ES-I3 (cell line): ENCODE measurements around the gene CMIP.
"Not testable (repeated sequence)": the region's sequence is repeated elsewhere in the genome, so short reads cannot be mapped to it uniquely, and the experiment has no call there.

Experiments
- H3K36me3 ChIP-seq: 2 replicates; pipeline ENCODE4 v1.6.1; 2013; ENCODE audit warnings: mild to moderate bottlenecking, low read length, control low read depth, moderate library complexity; ENCODE audit not compliant: insufficient read depth
- H3K4me1 ChIP-seq: 2 replicates; pipeline ENCODE4 v1.6.1; 2013; ENCODE audit warnings: mild to moderate bottlenecking, control low read depth, low read length; ENCODE audit not compliant: insufficient read depth
- H3K9ac ChIP-seq: 2 replicates; pipeline ENCODE4 v1.6.1; 2013; ENCODE audit warnings: low read depth, mild to moderate bottlenecking, low read length, moderate library complexity
- H3K9me3 ChIP-seq: 2 replicates; pipeline ENCODE4 v1.6.1; 2013; ENCODE audit warnings: mild to moderate bottlenecking, low read length, moderate library complexity; ENCODE audit not compliant: control insufficient read depth, insufficient read depth

The CMIP gene

GRCh38 chr16:81684901-81685300 is 240.3 kb downstream of the CMIP start:
- Histone ChIP-seq H3K36me3 (no peaks in the 10 kb centered on the region), H3K4me1 (peaks cover 8% of the 10 kb centered on the region; the same call in 1 of the 2 replicates), H3K9ac (no peak overlapping the region), H3K9me3 (no peaks in the 10 kb centered on the region)

GRCh38 chr16:81686391-81687130 is 242.0 kb downstream of the CMIP start:
- peaks cover 8% of the 10 kb centered on the region; the same call in 1 of the 2 replicates for H3K4me1 ChIP-seq
- H3K9ac ChIP-seq = no peak overlapping the region

GRCh38 chr16:81687131-81687456 is 242.5 kb downstream of the CMIP start:
- H3K4me1 ChIP-seq = peaks cover 8% of the 10 kb centered on the region; the same call in 1 of the 2 replicates
- H3K9me3 ChIP-seq = no peaks in the 10 kb centered on the region
- H3K36me3 ChIP-seq = no peaks in the 10 kb centered on the region
- no peak overlapping the region for H3K9ac ChIP-seq

More at GRCh38 chr16:81686391-81687130, 242.0 kb downstream of the CMIP start:
- H3K9me3 ChIP-seq = no peaks in the 10 kb centered on the region
- no peaks in the 10 kb centered on the region for H3K36me3 ChIP-seq

- H3K9ac ChIP-seq = no peak overlapping the region
- H3K36me3 ChIP-seq = no peaks in the 10 kb centered on the region
- no peaks in the 10 kb centered on the region for H3K9me3 ChIP-seq
- peaks cover 8% of the 10 kb centered on the region; the same call in 1 of the 2 replicates for H3K4me1 ChIP-seq
Measured at GRCh38 chr16:81688182-81688581, 243.6 kb downstream of the CMIP start.

- H3K36me3 ChIP-seq = not testable (repeated sequence)
Measured at GRCh38 chr16:81688839-81689238, 244.2 kb downstream of the CMIP start.

GRCh38 chr16:81692021-81692420 is 247.4 kb downstream of the CMIP start:
- no peaks in the 10 kb centered on the region for H3K9me3 ChIP-seq
- H3K36me3 ChIP-seq = no peaks in the 10 kb centered on the region; the same call in 1 of the 2 replicates
- H3K4me1 ChIP-seq = peaks cover 13% of the 10 kb centered on the region; the same call in 1 of the 2 replicates
- no peak overlapping the region for H3K9ac ChIP-seq

More at GRCh38 chr16:81688839-81689238, 244.2 kb downstream of the CMIP start:
- not testable (repeated sequence) for H3K4me1 ChIP-seq, H3K9ac ChIP-seq, H3K9me3 ChIP-seq

- Histone ChIP-seq H3K9me3 (no peaks in the 10 kb centered on the region), H3K4me1 (peaks cover 13% of the 10 kb centered on the region; the same call in 1 of the 2 replicates), H3K36me3 (no peaks in the 10 kb centered on the region; the same call in 1 of the 2 replicates), H3K9ac (no peak overlapping the region)
Measured at GRCh38 chr16:81692571-81692970, 248.0 kb downstream of the CMIP start.

GRCh38 chr16:81693041-81693743 is 248.6 kb downstream of the CMIP start:
- peaks cover 7% of the 10 kb centered on the region; the same call in 1 of the 2 replicates for H3K4me1 ChIP-seq
- H3K36me3 ChIP-seq = no peaks in the 10 kb centered on the region; the same call in 1 of the 2 replicates
- H3K9ac ChIP-seq = no peak overlapping the region
- H3K9me3 ChIP-seq = no peaks in the 10 kb centered on the region

GRCh38 chr16:81693744-81694303 is 249.2 kb downstream of the CMIP start:
- Histone ChIP-seq H3K4me1 (peaks cover 4% of the 10 kb centered on the region; the same call in 1 of the 2 replicates), H3K36me3 (no peaks in the 10 kb centered on the region; the same call in 1 of the 2 replicates), H3K9ac (no peak overlapping the region), H3K9me3 (no peaks in the 10 kb centered on the region)

- no peaks in the 10 kb centered on the region for H3K9me3 ChIP-seq
- peaks cover 4% of the 10 kb centered on the region; the same call in 1 of the 2 replicates for H3K4me1 ChIP-seq
- no peak overlapping the region for H3K9ac ChIP-seq
- H3K36me3 ChIP-seq = no peaks in the 10 kb centered on the region; the same call in none of the 2 replicates
Measured at GRCh38 chr16:81694494-81695280, 250.1 kb downstream of the CMIP start.

GRCh38 chr16:81695321-81696165 is 250.9 kb downstream of the CMIP start:
- H3K9me3 ChIP-seq = no peaks in the 10 kb centered on the region
- H3K9ac ChIP-seq = no peak overlapping the region
- no peaks in the 10 kb centered on the region; the same call in none of the 2 replicates for H3K36me3 ChIP-seq
- H3K4me1 ChIP-seq = peaks cover 4% of the 10 kb centered on the region; the same call in 1 of the 2 replicates

- H3K36me3 ChIP-seq = no peaks in the 10 kb centered on the region; the same call in none of the 2 replicates
- H3K9ac ChIP-seq = no peak overlapping the region
- H3K9me3 ChIP-seq = no peaks in the 10 kb centered on the region
- peaks cover 4% of the 10 kb centered on the region; the same call in 1 of the 2 replicates for H3K4me1 ChIP-seq
Measured at GRCh38 chr16:81696166-81696960, 251.8 kb downstream of the CMIP start.
